Measurements from ENCODE around the gene CEP112. TPM values are rescaled to one million over a fixed set of nuclear protein-coding genes. Genes with fewer than 3 reads are reported as not detected.

Gene CEP112
- total and polyA plus RNA-seq, 2 of the 13 experiments (the other 11 are each of a cell fraction or from before 2014, with no cell fraction given): 1.2 to 3.4 TPM

- TF ChIP-seq ZNF317 (CRISPR knock-in tag; IDR thresholded peaks at IDR 0.05) (peak; percentile 24; the same call in 1 of the 2 replicates), TARDBP (CRISPR knock-in tag; IDR thresholded peaks at IDR 0.05) (peak; percentile 83), ZNF484 (CRISPR knock-in tag; IDR thresholded peaks at IDR 0.05; ENCODE audit: borderline replicate concordance, low read depth) (no peak), ZNF496 (CRISPR knock-in tag; IDR thresholded peaks at IDR 0.05; ENCODE audit: insufficient replicate concordance) (no peak), ZNF850 (CRISPR knock-in tag; conservative IDR thresholded peaks at IDR 0.05) (no peak), ZNF441 (CRISPR knock-in tag; IDR thresholded peaks at IDR 0.05; ENCODE audit: borderline replicate concordance) (0 out of 2 replicates have a peak, but pooled peaks have one; percentile 40), PITX1 (CRISPR knock-in tag; IDR thresholded peaks at IDR 0.05) (no peak; the same call in 1 of the 2 replicates), TMF1 (CRISPR knock-in tag; IDR thresholded peaks at IDR 0.05; ENCODE audit: low read depth) (peak; percentile 56; the same call in 1 of the 2 replicates), AHDC1 (CRISPR knock-in tag; IDR thresholded peaks at IDR 0.05; ENCODE audit: borderline replicate concordance) (peak; percentile 86; the same call in 1 of the 2 replicates), SPEN (CRISPR knock-in tag; IDR thresholded peaks at IDR 0.05; ENCODE audit: low read depth) (peak; percentile 28; the same call in 1 of the 2 replicates), CCAR2 (optimal IDR thresholded peaks at IDR 0.05; ENCODE audit: low read depth, low read length) (no peak)
- TF ChIP-seq, protein P1, sequence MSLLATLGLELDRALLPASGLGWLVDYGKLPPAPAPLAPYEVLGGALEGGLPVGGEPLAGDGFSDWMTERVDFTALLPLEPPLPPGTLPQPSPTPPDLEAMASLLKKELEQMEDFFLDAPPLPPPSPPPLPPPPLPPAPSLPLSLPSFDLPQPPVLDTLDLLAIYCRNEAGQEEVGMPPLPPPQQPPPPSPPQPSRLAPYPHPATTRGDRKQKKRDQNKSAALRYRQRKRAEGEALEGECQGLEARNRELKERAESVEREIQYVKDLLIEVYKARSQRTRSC (CRISPR knock-in tag; IDR thresholded peaks at IDR 0.05; ENCODE audit: low read depth): no peak; the same call in 1 of the 2 replicates
These were observed 37.2 kb upstream of the CEP112 start, which contains the start of gene APOH (continued) for GRCh38 chr17:66228887-66229782.

Data from HepG2 (cell line).